Right atrium auricular region (tissue), 2 donors: Measurements from ENCODE around the gene ALOX15. TPM values are rescaled to one million over a fixed set of nuclear protein-coding genes. Genes with fewer than 3 reads are reported as not detected.
"Not testable (repeated sequence)": the region's sequence is repeated elsewhere in the genome, so short reads cannot be mapped to it uniquely, and the experiment has no call there.

Experiments
- DNase-seq: peaks from one replicate; pipeline ENCODE4 v3.0.0-alpha.2; 2019; ENCODE audit warnings: low spot score
- H3K27ac ChIP-seq, 2 donors: fragments of 200-600 bp; sonication (generic); 1 replicate in 1 of 2; 2 replicates in 1 of 2; pipeline ENCODE4 v1.5.1; 2016 to 2019
- H3K27me3 ChIP-seq, 2 donors: fragments of 200-600 bp; sonication (generic); one replicate each; pipeline versions ENCODE4 v1.5.1 to v1.6.0; 2017 to 2019
- H3K36me3 ChIP-seq: fragments of 200-600 bp; sonication (generic); one replicate; pipeline ENCODE4 v1.5.1; 2016
- H3K4me1 ChIP-seq, 2 donors: fragments of 200-600 bp; sonication (generic); one replicate each; pipeline versions ENCODE4 v1.5.1 to v1.6.0; 2017 to 2019
- H3K4me3 ChIP-seq, 2 donors: fragments of 200-600 bp; sonication (generic); 1 replicate in 1 of 2; 2 replicates in 1 of 2; pipeline ENCODE4 v1.5.1; 2017 to 2019; ENCODE audit warnings: mild to moderate bottlenecking in 1 of 2, moderate library complexity in 1 of 2
- H3K9me3 ChIP-seq, 2 donors: fragments of 200-600 bp; sonication (generic); one replicate each; pipeline ENCODE4 v1.5.1; 2019
- CTCF ChIP-seq, 2 donors: fragments of 200-600 bp; sonication (generic); IDR thresholded peaks; one replicate each; pipeline ENCODE4 v1.5.1; 2019; ENCODE audit warnings: antibody characterized with exemption in 2 of 2
- total RNA-seq, 2 donors: library from RNA; depleted of rRNA; stranded (reverse); fragments of >200 nt; gene quantifications; one replicate each; pipeline ENCODE4 v1.1.0, GENCODE V29; 2016

Gene ALOX15
- total RNA-seq, 2 donors from 2014 or later = 16.9 to 65.0 TPM

- Histone ChIP-seq H3K4me1 (no peaks in the 10 kb centered on the region), H3K9me3 (no peaks in the 10 kb centered on the region), H3K36me3 (no peaks in the 10 kb centered on the region), H3K27me3 (no peaks in the 10 kb centered on the region), H3K27ac (no peak overlapping the region), H3K4me3 (no peak overlapping the region)
- DNase-seq = no peak
- no peak for TF ChIP-seq CTCF (IDR thresholded peaks at IDR 0.05)
These were observed 17.2 kb upstream of the ALOX15 start for GRCh38 chr17:4658478-4659305.

- no peaks in the 10 kb centered on the region for H3K27me3 ChIP-seq
- H3K27ac ChIP-seq = no peak overlapping the region
- no peak for TF ChIP-seq CTCF (IDR thresholded peaks at IDR 0.05)
- no peaks in the 10 kb centered on the region for H3K4me1 ChIP-seq
- H3K36me3 ChIP-seq = no peaks in the 10 kb centered on the region
- no peak overlapping the region for H3K4me3 ChIP-seq
- no peak for DNase-seq
- no peaks in the 10 kb centered on the region for H3K9me3 ChIP-seq
These were observed 16.2 kb upstream of the ALOX15 start for GRCh38 chr17:4657678-4658077.

- not testable (repeated sequence) for DNase-seq, H3K4me1 ChIP-seq, H3K27ac ChIP-seq, H3K27me3 ChIP-seq, H3K36me3 ChIP-seq, H3K9me3 ChIP-seq, H3K4me3 ChIP-seq
These were observed 14.5 kb upstream of the ALOX15 start for GRCh38 chr17:4655933-4656332.

GRCh38 chr17:4652997-4653396 lies 11.5 kb upstream of the ALOX15 start:
- no peak for TF ChIP-seq CTCF (IDR thresholded peaks at IDR 0.05)
- Histone ChIP-seq H3K4me3 (no peak overlapping the region), H3K4me1 (no peaks in the 10 kb centered on the region), H3K9me3 (no peaks in the 10 kb centered on the region), H3K27ac (no peak overlapping the region), H3K36me3 (no peaks in the 10 kb centered on the region), H3K27me3 (no peaks in the 10 kb centered on the region)
- DNase-seq = no peak

- Histone ChIP-seq H3K27me3 (no peaks in the 10 kb centered on the region), H3K4me1 (no peaks in the 10 kb centered on the region), H3K4me3 (no peak overlapping the region), H3K27ac (no peak overlapping the region), H3K36me3 (no peaks in the 10 kb centered on the region), H3K9me3 (no peaks in the 10 kb centered on the region)
- TF ChIP-seq CTCF (IDR thresholded peaks at IDR 0.05) = no peak
- no peak for DNase-seq
These were observed 7.3 kb upstream of the ALOX15 start for GRCh38 chr17:4648741-4649140.

- no peak for TF ChIP-seq CTCF (IDR thresholded peaks at IDR 0.05)
- Histone ChIP-seq H3K36me3 (no peaks in the 10 kb centered on the region), H3K27ac (no peak overlapping the region), H3K4me1 (peaks cover 0 to 8% of the 10 kb centered on the region in 2 donors), H3K27me3 (peaks cover 0 to 3% of the 10 kb centered on the region in 2 donors), H3K9me3 (no peaks in the 10 kb centered on the region), H3K4me3 (no peak overlapping the region)
- no peak for DNase-seq
These were observed 4.2 kb upstream of the ALOX15 start for GRCh38 chr17:4645642-4646041.
